GM21529 (cell line): Measurements from ENCODE around the gene SIGLEC9.
"Not testable (repeated sequence)": the region's sequence is repeated elsewhere in the genome, so short reads cannot be mapped to it uniquely, and the experiment has no call there.

ENCODE experiments used
- ATAC-seq: cut with Tn5 transposase; IDR thresholded peaks from one replicate; pipeline ENCODE4 v1.9.1; 2021; ENCODE audit not compliant: unreplicated experiment

The SIGLEC9 gene

DNA sequence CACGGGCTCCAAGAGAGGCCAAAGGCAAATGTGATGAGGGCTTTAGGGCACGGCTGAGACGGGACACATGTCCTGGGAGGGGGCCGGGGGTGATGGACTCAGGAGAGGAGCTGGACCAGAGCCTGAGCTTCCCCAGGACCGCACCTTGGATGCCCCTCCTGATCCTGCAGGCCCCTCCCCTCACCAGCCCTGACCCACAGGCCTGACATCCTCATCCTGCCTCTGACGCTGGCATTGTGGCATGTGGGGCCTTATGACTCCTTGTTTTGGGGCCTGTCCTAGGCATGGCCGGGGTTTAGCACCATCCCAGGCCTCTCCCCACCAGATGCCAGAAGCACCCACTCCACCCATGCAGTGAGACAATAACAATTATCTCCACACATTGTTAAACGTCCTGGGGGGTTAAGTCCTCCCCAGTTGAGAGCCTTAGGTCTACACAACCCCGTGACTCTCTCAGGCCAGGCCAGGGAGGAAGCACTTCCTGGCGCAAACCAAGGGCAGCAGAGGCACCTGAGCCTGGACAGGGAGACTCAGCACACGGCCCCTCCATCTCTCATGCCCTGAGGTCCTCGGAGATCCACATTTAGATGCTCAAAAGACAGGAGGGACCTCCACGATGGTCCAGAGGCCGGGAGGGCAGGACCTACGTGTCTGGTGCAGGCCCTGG, 18.2 kb downstream of the SIGLEC9 start:
- not testable (repeated sequence) for ATAC-seq

DNA sequence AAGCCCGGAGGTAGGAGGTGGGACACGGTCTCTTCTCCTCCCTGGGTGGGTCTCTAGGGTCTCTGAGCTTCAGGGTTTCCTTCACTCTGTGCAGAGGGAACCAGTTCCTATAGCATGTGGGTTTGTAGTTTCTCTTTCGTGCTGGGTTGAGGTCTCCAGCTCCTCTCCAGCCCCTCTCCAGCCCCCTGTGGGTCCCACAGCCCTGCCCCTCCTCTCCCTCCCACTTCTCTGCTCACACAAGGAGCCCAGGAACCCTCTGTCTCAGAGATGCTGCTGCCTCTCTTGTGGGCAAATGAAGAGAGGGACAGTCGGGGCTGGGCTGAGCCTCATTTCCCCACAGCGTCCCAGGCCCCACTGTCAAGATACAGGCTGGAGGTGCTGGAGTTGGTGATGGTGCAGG, 18.8 kb downstream of the SIGLEC9 start:
- ATAC-seq: no peak

DNA sequence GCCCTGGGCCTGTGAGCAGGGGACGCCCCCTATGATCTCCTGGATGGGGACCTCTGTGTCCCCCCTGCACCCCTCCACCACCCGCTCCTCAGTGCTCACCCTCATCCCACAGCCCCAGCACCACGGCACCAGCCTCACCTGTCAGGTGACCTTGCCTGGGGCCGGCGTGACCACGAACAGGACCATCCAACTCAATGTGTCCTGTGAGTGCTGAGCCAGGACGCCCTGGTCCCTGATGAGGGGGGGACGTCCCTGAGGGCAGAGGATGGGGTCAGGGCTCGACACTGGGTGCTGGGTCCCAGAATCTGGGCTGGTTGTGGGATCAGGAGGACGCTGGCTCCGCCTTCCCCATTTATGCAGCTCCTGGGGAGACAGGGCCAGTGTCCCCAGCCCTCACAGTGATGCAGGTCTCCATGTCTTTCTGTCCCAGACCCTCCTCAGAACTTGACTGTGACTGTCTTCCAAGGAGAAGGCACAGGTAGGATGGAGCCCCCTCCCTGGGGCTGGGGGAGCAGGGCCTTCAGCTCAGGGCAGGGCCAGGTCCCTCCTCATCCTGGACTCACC, 19.9 kb downstream of the SIGLEC9 start:
- no peak for ATAC-seq

DNA sequence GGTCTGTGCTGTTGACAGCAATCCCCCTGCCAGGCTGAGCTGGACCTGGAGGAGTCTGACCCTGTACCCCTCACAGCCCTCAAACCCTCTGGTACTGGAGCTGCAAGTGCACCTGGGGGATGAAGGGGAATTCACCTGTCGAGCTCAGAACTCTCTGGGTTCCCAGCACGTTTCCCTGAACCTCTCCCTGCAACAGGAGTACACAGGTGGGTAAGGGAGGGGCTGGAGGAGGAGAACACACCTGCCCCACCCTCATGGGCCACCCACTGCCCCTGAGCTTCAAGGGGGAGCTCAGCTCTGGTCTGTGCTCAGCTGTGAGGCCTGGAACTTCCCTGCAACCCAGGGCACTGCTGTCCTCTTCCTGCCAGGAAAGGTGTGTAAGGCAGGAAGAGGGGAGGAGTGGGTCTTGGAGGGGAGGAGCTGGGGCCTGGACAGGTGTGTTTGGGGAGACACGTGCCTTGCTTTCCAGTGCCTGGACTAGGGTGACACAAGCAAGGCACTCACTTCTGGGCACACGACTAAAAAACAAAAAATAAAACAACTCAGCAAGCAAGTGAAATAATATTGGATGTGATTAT, 21.3 kb downstream of the SIGLEC9 start:
- no peak for ATAC-seq

DNA sequence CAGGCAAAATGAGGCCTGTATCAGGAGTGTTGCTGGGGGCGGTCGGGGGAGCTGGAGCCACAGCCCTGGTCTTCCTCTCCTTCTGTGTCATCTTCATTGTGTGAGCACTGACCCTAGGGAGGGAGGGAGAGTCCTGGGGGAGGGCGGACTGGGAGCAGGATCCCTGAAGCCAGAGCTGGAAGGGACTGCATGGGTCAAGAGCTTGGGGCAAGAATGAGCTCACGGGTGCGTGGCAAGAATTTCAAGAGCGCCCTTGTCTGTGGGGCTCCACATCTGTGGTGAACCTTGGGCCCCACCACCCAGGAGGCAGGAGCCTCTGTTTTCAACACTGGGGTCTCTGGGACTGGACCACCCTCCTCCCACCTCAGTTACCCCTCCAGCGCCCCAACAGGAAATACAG, 22.0 kb downstream of the SIGLEC9 start:
- no peak for ATAC-seq

DNA sequence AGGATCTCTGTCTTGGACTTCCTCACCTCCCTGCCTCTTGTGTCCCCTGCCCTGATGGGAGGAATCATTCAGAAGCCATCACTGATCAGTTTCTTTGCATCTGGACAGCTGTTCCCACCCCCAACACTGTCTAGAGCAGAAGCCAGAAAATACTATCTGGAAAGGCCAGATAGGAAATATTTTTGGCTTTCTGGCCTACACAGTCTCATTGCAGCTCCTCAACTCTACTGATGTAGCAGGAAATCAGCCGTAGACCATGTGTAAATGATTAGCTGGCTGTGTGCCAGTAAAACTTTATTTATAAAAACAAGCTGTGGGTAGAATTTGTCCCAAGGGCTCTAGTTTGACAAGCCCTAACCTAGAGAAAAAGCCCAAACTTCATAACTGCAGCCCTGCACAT, 23.0 kb downstream of the SIGLEC9 start:
- no peak for ATAC-seq

DNA sequence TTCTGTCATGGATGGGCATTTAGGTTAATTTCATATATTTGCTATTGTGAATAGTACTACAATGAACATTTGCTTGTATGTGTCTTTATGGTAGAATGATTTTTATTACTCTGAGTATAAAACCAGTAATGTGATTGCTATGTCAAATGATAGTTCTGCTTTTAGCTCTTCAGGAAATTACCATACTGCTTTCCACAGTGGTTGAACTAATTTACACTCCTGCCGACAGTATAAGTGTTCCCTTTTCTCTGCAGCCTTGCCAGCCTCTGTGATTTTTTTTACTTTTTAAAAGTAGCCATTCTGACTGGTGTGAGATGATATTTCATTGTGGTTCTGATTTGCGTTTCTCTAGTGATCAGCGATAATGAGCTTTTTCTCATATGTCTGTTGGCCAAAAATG, 23.9 kb downstream of the SIGLEC9 start:
- no peak for ATAC-seq

DNA sequence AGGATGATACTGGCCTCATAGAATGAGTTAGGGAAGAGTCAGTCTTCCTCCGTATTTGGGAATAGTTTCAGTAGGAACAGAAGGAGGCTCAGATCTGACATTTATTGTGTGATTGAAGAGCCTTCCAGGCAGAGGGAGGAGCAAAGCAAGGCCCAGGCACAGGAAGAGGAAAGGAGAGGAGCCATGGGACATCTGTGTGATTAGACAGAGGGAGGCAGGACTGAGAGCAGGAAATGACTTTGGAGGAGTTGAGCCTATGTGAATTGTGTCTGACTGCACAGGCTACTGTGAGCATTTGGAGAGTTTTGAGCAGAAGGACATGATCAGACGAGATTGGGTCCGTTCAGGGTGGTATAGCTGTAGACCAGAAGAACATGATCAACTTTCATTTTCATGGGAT, 25.9 kb downstream of the SIGLEC9 start:
- no peak for ATAC-seq

DNA sequence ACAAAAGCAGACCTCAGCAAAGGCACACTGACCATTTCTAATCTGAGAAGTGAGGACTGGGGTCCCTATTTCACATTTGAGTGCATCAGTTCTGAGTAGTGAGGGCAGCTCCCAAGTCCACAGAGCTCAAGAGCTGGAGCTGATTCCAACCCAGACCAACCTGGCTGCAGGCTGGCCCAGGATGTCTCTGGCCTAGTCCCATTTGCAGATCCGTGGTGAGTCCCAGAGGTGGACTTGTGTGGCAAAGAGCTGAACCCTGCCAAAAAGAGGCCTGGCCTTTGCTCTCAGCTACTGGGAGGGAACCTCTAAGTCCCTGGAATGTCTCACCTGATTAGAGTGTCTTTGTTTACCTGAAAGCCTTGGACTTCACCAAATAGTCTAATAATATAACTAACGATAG, 32.0 kb downstream of the SIGLEC9 start:
- no peak for ATAC-seq

DNA sequence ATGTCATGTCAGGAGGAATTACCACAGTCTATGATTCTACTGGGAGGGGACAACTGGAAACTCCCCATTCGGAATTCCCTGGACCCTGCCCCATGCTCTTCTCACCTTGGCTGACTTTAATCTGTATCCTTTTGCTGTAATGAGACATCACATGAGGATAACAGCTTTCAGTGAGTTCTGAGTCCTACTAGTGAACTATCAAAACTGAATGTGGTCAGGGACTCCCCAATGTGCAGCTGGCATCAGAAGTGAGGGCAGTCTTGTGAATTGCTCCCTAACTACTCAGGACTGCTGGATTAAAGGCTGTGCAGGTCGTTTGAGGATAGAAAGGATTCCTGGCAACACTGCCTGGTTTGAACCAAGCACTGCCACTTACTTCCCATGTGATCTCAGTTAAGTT, 32.6 kb downstream of the SIGLEC9 start:
- ATAC-seq: no peak

DNA sequence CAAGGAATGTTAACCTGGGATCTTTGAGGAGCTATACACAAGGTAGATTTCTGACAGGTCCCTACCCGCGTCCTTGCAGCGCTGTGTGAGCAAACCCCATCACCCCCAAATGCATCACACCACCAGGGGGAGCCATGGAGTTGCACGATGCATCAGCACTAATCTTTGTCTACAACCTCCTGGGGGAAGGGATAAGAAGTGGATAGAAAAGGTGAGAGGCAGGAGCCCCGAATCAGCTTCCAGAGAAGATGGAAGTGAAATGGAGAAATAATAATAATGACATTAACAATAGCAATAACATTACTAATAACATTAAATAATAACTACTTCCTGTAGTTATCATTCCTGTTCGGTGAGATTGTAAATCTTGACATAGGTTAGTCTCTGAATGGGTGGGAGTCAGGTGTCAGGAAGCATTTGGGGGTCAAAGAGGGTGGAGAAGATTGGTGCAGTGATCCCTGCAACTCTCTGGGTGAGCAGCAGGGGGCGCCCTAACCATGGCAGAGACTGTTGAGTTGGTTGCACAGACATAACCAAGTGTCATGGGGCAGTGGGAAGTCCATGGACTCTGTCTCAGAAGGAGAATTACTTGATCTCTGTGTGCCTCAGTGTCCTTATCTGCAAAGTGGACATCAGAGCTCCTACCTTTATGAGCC, 33.9 kb downstream of the SIGLEC9 start:
- no peak for ATAC-seq

DNA sequence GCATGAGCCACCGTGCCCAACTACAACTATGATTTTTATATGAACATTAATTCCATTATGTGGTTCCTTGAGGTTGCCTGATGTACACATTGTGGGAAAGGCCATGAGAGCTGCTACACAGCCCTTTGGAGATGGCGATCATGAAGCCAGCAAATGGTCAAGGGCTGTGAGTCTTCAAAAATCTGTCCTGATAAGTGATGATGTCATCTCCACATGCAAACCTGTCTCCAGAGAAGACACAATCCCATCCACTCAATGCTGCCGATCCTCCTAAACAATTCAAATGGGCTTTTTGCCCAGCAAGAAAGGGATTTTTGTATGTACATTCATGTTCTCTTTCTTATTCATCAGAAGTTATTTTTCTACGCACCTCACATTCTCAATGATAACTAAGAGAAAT, 35.0 kb downstream of the SIGLEC9 start:
- no peak for ATAC-seq

DNA sequence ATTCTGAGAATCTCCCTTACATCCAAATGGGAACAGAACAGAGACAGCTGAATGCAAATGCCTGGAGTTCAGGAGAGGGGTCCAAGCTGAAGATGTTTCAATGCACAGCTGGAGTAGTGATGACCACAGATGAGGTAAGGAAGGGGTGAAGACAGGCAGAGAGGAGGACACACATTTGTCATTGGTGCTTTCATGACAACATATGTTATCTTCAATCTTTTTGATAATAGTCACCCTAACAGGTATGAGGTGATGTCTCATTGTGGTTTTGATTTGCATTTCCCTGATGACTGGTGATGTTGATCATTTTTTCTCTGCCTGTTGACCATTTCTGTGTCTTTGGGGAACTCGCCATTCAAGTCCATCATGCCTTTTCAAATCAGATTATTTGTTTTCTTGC, 36.6 kb downstream of the SIGLEC9 start:
- ATAC-seq: no peak

DNA sequence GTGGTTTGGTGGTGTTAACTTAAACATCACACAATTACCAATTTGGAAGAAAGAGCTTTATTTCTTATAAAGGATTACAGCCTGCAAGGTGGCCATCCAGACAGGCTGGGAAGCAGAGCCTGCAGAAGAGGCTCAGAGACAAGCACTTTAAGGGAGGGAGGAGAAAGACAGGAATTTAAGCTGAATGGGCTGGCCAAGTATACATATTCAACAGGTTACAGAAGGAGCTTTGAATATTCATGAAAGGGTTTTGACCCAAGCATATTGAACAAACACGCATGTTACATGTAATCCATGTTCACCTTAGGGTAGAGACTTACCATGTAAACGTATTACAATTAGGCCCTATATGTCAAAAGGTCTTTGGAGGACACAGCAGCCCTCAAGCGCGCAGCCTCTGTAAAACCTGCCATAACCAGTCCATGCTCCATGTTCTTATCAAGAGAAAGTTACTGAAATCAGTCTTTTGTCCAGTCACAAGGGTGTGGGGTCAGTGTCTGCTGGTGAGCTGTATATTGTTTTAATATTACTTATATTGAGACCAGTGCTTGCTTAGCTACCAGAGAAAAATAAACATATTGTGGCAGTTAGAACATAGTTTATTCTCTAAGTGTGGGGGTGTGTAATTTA, 37.3 kb downstream of the SIGLEC9 start:
- ATAC-seq: no peak

DNA sequence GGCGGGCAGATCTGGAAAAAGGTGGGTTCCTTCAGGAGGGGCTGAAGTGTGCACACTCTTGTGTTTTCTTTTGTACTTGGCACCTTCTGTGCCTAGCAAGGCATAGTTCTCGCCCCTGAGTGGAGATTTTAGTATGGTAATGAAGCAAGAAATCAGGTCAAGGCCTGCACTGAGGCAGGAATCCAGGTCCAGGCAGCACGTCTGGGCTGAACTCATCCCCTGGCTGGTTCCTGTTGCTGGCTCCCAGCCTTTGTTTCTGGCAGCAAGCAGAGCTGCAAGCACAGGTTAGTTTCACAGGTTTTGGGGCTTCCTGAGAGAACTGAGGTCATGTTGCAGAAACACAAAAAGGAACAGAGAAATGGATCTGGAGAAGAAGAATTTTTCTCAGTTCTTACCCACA, 38.6 kb downstream of the SIGLEC9 start:
- ATAC-seq: no peak

DNA sequence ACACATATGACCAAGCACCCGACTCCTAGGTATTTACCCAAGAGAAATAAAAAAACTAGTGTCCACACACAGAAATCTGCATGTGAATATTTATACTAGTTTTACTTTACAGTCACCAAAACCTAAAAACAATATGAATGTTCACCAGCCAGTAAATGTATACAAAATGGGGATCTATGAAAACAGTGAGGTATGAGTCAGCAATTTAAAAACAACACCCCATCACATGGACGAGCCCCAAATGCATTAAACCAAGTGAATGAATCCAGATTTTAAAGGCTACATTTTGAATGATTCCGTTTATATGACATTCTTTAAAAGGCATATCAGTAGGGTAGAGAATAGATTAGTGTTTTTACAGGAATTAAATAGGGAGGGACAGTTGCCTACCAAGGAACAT, 39.5 kb downstream of the SIGLEC9 start:
- ATAC-seq: no peak

DNA sequence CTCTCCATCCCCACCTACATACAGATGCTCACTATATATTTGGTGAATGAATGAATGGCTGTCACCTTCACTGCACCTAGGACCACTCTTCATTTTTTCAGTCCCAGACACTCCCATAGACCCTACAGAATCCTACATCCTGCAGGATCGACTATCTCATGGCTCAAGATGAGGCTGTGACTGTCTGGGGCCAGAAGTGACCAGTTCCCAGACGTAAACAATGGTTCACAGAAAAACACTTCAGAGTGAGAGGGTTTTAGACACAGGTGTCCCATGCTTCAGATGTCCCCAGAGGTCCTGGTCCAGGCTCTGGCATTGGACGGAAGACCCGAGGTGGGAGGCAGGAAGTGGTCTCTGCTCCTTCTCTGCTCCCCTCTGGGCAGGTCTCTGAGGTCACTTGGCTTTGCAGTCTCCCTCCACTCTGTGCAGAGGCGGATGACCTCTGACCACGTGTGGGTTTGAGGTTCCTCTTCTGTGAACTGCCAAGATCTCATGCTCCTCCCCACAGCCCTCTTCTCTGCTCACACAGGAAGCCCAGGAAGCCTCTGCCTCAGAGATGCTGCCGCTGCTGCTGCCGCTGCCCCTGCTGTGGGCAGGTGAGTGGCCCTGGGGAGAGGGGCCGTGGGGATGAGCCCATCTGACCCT, 42.3 kb downstream of the SIGLEC9 start:
- no peak for ATAC-seq

DNA sequence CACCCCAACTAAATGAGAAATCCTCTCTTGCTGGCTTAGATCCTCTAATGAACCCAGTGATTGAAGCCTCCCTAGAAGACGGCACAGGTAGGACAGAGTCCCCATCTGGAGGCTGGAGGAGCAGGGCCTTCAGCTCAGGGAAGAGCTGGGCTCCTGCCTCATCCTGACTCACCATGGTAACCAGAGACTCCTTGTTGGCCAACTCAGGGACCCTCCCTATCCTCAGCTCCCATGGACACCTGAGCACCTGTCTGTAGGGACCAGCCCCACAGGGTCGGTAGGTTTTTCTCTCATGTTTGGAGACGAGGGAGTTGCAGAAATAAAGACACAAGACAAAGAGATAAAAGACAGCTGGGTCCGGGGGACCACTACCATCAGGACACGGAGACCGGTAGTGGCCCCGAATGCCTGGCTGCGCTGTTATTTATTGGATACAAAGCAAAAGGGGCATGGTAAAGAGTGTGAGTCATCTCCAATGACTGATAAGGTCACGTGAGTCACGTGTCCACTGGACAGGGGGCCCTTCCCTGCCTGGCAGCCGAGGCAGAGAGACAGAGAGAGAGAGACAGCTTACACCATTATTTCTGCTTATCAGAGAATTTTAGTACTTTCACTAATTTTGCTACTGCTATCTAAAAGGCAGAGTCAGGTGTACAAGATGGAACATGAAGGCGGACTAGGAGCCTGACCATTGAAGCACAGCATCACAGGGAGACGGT, 44.0 kb downstream of the SIGLEC9 start:
- ATAC-seq: no peak

DNA sequence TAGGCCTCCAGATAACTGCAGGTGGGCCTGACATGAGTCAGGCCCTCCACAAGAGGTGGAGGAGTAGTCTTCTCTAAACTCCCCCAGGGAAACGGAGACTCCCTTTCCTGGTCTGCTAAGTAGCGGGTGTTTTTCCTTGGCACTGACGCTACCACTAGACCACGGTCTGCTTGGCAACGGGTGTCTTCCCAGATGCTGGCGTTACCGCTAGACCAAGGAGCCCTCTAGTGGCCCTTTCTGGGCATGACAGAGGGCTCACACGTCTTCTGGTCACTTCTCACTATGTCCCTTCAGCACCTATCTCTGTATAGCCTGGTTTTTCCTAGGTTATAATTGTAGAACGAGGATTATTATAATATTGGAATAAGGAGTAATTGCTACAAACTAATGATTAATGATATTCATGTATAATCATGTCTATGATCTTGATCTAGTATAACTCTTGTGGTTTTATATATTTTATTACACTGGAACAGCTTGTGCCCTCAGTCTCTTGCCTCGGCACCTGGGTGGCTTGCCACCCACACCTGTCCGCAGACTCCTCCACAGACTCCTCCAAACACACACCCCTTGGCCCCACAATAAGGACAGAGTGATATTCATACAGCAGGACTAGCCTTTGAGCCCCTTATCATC, 44.7 kb downstream of the SIGLEC9 start:
- ATAC-seq: not testable (repeated sequence)

DNA sequence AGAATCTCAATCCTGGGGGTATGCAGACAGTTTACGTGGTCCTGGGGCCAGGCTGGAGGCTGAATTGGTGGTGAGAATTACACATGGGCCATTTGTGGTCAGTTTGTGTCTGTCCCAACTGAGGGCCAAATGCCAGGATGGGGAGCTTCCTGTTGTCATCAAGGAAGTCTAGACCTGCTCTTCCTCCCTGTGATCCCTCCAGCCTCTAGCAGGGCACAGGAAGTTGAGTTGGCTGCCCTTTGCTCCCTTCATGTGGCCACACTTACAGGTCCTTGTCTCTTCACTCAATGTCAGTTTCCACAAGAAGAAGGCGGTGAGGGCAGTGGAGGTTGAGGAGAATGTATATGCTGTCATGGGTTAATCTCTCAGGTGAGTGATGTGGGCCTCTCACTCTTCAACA, 47.5 kb downstream of the SIGLEC9 start:
- ATAC-seq: no peak
